ENCODE results near the gene ZBTB7C.

Gene ZBTB7C

DNA sequence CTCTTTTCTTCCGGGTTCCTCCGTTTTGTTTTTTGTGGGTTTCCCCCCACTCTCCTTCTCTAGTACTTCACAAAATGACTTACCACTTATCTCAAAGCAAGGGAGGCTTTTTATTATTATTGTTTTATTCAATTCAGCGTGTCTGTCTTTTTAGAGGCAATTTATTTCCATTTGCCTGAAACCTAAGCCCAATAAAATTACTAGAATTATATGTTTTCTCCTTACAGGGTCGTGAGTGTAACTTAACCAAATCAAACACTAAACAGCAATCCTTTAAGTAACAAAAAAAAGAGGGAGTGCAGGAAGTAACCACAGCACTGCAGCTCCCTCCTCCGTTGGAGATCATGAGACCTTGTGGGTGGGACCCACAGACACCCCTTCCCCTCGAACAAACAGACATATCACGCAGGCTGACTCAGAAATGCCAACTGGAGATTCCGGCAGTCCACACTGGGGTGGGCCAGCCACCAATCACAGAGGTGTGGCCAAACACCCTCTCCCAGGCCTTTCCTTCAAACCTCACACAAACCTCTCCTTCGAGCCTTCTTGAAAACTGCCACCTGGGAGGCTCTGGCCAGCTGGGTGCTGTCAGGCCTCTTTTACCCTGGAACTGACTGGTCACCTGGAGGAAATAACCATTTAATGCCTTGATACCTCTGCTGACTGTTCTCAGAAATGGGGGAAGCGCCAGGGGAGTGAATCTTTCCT, 271.7 kb downstream of the ZBTB7C start:
- no peak for DNase-seq (ENCODE audit: low spot score)

DNA sequence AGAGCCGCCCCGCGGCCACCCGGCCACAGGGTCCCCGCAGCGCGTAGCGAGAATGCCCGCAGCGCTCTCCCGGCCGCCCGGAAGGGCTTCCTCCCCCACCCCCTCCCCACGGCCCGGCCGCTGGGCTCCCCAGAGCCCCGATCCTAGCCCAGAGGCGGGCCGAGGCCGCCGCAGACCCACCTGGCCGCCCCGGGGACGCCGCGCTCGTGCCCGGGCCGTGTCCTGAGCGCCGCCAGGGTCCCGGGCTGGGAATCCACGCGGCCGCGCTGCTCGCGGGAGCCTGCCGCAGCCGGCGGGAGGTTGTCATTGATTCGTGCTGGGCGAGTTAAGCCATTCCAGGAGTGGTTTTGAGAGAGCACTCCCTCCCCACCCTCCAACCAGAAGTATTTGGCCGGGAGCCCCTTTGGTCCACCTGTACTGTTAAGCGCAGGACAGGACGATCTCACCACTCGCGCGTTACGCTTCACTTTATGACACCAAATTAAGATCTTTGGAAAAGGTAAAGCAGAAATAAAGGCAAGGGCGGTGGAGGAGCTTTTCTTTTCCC, 272.3 kb downstream of the ZBTB7C start:
- no peak for DNase-seq (ENCODE audit: low spot score)

DNA sequence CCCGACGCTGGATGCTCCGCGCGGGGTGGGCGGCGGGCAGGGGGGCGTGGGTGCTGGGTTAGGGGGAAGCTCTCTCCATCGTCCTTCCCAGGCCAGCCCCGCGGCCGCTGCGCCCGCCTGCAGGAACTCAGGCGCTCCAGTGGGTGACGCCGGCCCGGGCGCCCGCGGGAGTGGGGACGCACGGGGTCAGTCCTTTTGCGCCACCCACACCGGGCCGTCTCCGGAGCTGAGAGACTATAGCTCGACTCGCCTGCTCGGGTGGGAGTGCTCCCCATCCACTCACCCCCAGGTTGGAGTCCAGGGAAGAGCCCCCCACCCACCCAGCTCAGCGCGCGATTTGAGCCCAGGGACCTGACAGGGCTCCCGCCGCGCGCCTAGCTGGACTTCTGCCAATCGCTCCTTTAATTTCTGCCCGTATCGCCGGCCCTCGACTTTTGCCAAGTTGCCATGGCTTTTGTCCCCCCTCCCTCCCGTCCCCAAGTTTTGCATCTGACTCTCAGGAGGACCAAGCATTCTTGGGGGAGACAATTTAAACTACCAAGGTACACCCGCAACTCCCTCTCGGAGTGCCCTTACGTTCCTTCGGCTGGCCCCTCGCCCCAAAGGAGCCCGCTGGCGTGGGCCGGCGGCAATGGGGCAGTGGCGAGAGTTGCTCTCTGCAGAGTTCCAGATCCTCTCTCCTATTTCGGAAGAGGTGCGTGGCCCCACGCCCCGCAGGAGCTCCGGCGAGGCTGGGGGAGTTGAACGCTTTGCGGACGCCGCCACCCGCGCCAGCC, 272.9 kb downstream of the ZBTB7C start:
- no peak for DNase-seq (ENCODE audit: low spot score)

DNA sequence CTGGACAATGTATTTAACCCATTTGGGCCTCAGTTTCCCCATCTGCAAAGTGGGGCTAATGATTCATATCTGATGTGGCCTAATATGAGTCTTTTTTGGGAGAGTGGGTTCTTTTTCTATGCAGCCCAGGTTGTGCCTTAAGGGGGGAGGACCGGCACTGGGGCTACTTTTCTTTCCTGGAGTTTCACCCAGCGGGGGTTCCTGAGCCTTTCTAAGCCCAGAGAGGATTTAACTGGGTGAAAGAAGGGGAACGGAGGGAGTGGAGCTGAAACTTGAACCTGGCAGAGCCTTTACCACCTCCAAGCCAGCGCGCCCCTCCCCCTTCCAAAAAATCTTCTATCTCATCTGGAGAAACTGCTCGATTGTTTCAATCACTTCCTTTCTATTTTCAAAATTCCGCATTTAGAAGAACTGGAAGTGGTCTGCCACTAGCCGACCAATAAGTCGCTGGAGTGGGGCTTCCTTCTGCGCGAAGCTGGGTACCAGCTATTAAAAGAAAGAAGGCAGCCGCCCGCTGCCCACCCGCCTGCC, 273.7 kb downstream of the ZBTB7C start:
- no peak for DNase-seq (ENCODE audit: low spot score)

- DNase-seq (ENCODE audit: low spot score), result no peak
These were observed 274.6 kb downstream of the ZBTB7C start for GRCh38 chr18:48134609-48135008.

DNA sequence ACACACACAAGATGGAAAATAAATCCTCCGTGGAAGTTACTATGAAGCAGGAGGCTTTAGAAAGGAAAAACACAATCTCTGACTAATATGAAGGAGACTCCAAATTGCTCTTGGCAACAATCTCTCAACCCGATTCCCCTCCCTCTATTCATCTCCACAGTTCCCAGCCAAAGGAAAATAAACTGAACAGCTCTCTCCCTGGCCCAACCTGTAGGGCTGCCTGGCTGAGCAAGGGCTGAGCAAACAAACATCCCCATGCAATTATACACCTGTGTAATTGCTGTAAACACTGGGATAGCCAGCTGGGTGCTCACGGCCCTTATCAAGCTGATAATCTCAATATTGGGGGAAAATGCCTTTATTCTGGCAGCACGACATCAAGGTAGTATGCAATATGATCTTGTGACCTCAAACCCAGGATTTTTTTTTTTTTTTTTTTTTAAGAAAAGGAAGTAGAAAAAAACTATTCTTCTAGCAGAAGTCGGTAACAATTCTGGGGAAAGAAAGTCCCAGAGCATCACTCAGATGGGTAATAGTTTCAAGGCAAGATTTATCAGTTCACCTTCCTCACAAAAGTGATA, 275.4 kb downstream of the ZBTB7C start:
- DNase-seq (ENCODE audit: low spot score), result peak; percentile 24

GRCh38 chr18:48132797-48133655, 276.2 kb downstream of the ZBTB7C start:
- no peak for DNase-seq (ENCODE audit: low spot score)

- no peak for DNase-seq (ENCODE audit: low spot score)
These were observed 278.1 kb downstream of the ZBTB7C start for GRCh38 chr18:48131042-48131441.

DNA sequence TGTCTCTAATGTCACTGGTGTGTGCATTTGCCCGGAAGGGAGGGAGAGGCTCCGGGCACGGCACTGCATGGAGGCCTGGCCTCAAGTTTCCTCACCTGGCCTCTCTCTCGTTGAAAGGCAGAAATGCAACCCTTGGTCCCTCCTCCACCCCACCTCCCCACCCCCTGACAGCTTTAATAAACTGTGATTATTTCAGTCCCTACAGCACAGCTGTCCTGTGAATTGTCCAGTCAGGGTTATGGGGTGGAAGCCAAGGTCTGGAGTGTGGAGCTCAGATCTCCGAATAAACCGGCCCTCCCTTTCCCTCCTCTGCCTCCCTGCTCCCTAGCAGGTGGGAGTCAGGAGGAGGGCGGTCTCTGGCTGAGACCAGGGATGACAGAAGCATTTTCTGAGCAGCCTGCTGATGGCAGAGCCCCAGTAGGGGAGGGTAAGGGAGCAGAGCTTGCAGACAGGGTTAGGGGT, 279.5 kb downstream of the ZBTB7C start:
- DNase-seq (ENCODE audit: low spot score), result no peak

GRCh38 chr18:48127606-48128005, 281.6 kb downstream of the ZBTB7C start:
- no peak for DNase-seq (ENCODE audit: low spot score)

- no peak for DNase-seq (ENCODE audit: low spot score)
These were observed 282.9 kb downstream of the ZBTB7C start for GRCh38 chr18:48126240-48126639.

GRCh38 chr18:48125724-48126123, 283.5 kb downstream of the ZBTB7C start:
- no peak for DNase-seq (ENCODE audit: low spot score)

GRCh38 chr18:48124857-48125626, 284.1 kb downstream of the ZBTB7C start:
- DNase-seq (ENCODE audit: low spot score), result no peak

GRCh38 chr18:48123941-48124340, 285.2 kb downstream of the ZBTB7C start:
- no peak for DNase-seq (ENCODE audit: low spot score)

DNA sequence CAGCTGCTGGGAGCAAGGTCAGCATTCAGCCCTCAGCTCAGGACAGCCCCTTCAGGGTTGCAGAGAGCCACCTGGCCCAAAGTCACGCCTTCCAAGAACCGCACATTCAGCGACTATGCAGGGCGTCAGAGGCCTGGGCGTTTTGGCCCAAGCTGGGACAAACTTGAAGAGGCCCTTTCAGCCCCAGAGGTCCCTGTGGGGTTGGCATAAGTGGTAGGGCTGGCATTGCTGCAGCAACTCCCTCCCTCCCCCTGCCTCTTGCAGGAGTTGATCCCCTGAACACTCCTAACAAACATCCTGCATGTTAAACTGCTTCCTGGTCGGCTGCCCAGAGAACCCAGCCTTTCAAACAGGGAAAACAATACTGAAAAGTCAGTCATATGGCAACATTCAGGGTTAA, 285.9 kb downstream of the ZBTB7C start:
- peak; percentile 54 for DNase-seq (ENCODE audit: low spot score)

DNA sequence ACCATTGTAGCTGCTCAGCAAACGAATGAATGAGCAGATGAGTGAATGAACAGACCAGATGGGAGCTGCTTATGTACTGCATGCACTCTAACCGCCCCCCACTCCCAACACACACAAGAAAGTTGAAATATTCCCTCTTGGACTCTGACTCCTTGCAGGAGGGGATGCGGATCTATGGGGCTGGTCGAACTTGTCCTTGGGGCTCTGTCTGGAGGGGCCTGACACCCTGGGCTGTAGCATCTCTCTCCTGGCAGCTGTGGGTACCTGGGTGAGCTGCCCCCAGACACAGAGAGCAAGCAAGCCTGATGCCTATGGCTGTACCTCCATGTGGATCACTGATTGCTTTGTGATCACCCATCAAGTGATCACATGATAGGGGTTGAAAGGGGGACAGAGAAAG, 286.4 kb downstream of the ZBTB7C start:
- no peak for DNase-seq (ENCODE audit: low spot score)

- DNase-seq (ENCODE audit: low spot score), result no peak
These were observed 286.8 kb downstream of the ZBTB7C start for GRCh38 chr18:48122376-48122775.

GRCh38 chr18:48121752-48122151, 287.4 kb downstream of the ZBTB7C start:
- no peak for DNase-seq (ENCODE audit: low spot score)

GRCh38 chr18:48119204-48119603, 290.0 kb downstream of the ZBTB7C start:
- DNase-seq (ENCODE audit: low spot score), result no peak

DNA sequence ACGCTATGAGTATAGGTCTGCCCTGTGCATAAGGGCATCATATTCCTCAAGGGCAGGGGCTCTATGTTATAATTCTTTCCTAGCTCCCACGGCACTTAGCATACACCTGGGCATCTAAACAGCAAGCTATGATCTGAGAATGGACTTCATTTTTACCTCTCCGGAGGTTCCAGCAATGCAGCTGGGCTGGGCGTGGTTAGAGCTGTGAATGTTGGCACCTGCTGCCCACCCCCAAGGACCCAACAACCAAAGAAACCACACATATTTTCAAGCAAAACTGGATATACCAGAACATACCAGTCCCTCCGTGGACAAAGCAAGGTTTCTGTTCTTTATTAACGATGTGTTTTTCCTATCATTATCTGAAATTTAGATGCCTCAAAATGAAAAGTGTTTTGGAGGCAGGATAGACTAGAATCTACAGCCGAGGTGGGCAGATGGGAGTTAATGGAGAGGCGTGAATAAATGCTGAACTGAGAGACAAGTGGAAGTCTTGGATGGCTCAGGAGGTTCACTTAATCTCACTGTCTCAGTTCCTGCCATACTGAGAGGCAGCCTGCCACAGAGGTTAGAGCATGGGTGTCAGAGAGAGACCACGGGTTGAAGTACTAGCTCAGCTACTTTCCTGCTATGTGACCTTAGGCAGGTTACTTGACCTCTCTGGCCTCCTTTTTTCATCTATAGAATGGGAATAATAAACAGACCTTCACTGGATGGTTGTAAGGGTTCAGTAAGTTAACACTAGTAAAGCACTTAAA, 292.1 kb downstream of the ZBTB7C start:
- DNase-seq (ENCODE audit: low spot score), result no peak

Data from Ammon's horn (tissue), 1 donor.